Hindlimb muscle (tissue), 1 donor: Measurements from ENCODE around the gene NCBP2L. TPM values are rescaled to one million over a fixed set of nuclear protein-coding genes. Genes with fewer than 3 reads are reported as not detected.

Experiments used
- DNase-seq: peaks from one replicate; pipeline ENCODE4 v3.0.0-alpha.2; 2013
- polyA plus RNA-seq: library from polyadenylated mRNA; unstranded; fragments of 120-200 nt; gene quantifications from one replicate; pipeline ENCODE4 v1.2.1, GENCODE V29; 2013; ENCODE audit not compliant: insufficient read length

Gene NCBP2L
- not detected for polyA plus RNA-seq

DNA sequence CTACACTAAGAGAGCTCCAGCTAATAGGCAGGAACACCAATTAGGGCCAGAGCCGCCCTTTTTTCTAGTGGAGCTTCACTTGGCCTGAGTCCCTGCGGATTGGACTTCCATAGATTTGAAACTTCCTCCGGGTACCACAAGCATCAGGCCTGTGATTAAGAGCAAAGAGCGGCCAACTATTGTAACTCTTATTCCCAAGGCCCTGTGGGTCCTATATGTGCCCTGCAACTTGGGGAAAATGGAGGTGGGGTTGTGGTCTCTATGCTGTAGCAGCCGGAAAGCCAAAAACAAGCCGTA, at the start of gene NCBP2L:
TSS of gene NCBP2L (plus strand) at position 198 of the 297 bp plus-strand sequence. CDS start 16,488 bp downstream, outside the sequence.
- DNase-seq = no peak

DNA sequence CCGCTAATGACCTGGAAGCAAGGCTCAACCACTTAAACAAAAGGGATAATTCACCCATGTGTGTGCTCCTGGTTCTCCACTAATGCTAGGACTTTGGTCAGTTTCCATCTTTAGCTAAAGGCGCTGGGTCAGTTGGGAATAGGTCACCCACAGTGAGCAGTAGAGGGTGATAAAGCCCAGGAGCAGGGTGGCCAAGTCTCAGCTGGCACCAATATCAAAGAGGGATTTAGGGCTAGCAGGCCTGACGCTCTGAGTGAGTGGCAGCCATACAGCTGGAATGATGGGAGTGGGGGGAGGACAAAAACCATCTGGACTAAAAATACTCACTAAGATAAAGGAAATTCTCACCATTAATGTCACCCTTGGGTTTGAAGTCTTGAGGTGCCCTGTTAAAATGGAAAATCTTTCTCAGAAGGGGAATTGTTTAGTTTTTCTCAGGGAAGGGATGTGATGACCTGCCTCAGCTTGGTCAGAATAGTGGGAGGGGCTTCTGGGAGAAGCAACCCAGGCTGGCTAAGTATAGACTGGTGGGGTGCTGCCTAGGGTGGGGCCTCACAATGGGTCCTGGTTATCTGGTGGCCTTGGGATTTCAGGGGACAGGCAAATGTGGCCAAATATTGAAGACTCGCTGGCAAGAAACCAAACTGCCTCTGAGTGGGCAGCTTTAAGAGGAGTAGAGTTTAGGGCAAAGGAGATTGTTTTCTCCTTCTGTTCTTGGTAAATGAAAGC, 49.0 kb upstream of the NCBP2L start:
- DNase-seq = no peak

DNA sequence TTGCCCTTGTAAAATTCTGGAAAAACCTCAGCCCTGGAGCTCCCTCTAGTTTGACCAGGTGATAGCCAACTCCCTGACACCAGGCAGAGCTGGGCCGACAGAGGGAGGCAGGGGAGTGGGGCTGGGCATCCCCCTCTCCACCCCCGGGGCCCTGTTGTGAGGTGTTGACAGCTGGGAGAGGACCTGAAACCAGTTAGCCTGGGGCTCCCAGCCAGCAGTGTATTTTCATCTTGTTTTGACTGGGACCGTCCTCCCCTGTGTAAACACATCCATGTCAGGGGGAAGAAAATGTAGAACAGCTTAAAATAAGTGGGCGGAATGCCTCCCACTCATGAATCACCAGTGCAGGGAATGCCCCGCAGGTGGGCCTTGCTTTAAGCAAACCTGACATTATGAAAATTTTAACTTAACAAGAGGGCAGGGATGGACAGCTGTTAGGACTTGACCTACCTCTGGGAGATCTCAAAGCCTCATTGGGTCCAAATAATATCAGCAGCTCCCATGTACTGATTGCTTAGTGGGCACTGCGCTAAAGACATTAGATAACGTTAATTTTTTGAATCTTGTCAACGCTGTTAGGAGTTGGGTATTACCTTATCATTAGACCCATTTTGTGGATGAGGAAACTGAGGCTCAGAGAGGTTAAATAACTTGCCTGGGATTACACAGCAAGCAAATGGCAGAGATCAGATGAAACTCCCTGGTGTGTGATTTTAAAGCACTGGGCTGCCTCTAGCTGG, 47.8 kb upstream of the NCBP2L start:
- no peak for DNase-seq

DNA sequence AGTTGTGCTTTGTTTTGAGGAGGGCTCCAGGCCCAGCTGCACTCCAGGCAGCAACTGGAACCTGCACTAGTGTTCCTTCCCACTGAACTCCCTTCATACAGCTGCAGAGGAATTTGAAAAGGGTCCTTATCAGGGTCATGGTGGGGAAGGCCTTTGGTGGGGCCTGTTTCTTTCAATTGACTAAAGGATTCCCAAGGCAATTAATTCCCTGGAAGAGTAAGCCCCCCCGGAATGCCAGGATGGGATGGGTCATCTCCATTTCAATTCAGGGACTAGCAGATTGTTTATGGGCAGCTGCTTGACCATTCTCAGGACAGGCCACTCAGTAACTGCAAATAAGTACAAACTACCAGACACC, 47.3 kb upstream of the NCBP2L start:
- DNase-seq = no peak

DNA sequence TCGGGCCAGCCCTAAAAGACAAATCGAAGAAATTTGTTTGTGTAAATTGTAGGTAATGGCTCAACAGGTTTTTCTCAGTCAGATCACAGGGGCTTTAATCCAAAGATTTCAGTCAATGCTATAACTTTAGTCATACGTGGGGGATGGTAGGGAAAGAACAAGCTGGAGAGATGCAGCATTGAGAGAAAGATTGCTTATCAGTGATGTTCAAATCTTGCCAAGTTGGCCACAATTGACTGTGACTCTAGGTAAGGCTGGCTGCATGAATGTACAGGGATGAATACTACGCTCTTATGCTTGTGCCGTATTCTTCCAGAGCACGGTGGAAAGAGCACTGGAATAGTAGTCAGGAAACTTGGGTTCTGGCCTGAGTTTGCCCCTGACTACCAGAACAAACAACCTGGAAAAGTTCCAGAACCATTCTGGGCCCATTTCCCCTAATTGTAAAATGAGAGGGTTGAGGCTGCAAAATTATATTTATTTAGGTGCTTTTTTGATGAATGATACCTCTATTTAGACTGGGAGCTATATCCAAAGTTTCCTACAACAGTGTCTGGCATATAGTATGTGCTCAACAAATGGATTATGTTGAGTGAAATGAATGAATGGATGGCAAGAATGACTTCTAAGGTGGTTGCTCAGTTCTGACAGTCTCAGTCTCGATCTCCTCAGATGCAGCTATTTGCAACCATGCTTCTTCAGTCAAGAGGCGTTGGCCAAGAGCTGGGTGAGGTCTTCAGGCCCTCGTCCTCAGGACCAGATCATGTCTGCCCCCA, 46.4 kb upstream of the NCBP2L start:
- DNase-seq = no peak

DNA sequence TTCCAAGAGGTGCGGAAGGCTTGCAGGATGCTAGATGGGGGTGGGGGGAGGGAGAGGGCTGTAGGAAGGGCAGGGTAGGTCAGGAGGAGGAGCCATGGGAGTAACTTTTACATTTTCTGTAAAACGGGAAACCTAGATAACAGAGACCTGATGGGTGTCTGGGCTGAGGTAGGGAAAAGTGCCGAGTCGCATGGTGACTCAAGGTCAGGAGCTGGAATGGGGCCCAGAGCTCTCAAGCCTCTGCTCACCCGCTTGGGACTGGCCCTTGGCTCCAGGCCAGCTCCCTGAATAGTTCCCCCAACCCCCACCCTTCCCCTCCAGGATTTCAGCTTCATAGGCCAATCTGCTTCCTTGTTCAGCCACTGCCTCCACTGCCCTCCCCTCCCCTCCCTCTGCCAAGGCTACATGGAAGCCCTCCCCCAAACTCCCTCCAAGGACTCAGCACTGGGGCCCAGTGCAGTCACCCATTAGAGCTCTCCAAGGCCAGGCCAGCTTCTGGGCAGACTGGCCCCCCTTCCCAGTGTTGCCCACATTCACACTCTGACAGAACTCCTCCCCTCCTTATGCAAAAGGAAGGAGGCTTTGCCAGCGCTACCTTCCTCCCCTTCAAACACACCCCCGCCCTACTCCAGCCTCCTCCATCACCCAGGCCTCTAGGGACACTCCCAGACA, 45.6 kb upstream of the NCBP2L start:
- no peak for DNase-seq

DNA sequence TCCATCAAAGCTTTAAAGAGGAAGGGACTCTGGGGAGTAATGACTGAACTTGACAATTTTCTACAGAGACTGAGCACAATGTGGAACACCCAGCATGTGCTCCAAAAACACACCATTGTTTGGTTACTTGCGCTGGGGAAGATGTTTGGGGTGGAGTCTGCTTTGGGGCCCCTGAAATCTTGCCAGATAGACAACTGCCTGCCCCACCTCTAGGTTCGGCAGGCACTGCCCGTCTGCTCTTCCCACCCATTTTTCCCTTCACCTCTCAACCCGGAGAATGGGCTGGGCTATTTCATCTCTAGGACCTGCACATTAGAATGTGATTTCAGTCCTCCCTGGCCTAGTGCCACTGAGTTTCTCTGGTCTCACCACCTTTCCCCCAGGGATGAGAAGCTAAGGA, 43.8 kb upstream of the NCBP2L start:
- DNase-seq = no peak

DNA sequence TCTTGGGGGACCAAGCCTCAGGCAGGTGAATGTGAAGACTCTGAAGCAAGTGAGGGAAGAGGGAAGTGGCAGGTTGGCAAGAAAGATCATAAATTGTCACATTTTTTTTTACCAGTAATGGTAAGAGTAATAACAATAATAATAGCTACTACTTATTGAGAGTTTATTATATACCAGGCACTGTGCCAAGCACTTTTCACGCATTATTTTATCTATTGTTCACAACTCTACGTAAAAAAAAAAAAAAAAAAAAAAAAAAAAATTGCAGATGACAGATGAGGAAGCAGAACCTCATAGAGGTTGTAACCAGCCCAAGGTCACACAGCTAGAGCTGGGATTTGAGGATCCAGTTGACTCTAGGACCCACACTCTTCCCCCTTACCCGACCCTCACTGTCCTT, 42.9 kb upstream of the NCBP2L start:
- no peak for DNase-seq

DNA sequence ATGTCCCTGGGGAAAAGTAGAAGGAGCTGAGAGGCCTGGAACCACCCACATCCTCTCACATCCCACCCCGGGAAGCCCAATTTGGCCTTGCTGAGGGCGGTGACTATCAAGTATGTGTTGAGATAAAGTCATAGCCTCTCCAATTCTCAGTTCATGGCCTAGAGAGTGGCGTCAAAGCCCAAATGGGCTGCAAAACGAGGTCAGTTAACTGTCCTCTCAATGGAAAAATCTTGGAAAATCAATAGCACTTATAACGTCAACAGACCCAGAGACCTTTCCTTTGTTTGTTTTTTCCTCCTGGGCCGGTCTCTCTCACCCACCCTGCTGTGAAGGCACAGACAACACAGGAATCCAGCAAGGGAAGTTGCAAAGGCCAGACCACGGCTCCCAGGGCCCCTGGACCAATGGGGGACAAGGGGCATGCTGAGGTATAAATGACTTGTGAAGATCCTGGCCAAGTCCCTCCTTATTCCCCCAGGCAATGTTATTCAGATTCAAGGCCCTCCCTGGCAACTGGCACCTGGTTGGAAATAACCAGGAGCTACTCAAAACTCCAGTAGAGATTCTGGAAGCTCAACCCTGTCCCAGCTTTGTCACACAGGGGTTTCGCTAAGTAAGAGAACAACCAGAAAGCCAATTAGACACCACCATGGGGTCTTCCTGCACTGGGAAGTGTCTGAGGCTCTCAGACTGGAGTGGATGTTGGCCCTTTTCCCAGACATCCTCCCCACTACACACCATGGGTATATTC, 40.6 kb upstream of the NCBP2L start:
- DNase-seq = no peak

DNA sequence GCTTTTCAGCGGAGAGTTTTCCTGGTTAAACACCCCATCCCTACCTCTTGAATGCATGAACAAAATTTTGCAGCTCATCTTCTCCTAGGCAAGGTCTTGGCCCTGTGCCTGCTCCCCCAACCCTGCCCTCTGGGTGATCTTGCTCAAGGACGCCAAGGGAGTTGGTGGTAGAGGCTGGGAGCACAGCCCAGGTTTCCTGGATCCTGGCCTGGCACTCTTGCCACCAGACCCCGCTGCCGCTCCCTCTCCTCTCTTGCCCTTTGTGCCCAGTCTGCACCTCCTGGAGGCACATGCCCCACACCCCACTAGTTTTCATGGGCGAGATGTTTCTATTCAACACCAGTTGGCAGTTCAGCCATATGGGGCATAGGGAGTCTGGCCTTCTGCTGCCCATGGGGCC, 39.3 kb upstream of the NCBP2L start:
- DNase-seq = no peak

DNA sequence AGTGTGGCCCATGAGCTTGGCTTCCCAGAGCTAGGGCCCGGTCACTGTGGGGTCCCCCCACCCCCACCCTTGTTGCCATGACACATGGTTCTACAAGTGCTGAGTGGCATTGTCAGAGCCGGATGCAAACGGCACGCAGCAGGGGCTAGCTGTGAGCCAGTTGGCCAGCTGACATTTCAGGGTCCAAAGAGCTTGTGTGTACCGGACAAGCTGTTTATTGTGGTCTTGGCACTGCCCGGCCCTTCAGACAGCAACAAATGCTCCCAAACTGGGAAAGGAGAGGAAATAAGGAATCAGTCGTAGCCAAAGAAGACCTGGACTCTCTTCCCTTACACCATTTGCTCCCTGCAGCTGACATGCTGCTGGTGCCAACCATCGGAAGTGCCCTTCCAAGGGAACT, 38.8 kb upstream of the NCBP2L start:
- DNase-seq = no peak

DNA sequence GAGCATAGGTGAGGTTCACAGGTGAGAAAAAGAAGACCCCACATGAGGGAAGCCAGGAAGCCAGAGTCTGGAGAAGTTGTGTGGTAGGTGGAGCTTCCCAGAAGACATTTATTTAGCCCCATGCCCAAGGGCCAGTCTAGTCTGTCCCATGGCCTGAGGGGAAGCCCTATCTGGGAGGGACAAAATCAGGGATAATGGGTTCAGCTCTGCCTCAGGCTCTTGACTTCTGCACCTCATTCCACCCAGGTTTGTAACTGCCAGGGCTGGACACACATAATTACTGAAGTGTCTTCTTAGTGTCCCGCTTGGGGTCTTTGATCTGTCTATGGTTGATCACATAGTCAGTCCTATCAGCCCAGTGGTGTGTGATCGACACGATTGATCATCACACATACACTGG, 38.0 kb upstream of the NCBP2L start:
- DNase-seq = no peak

DNA sequence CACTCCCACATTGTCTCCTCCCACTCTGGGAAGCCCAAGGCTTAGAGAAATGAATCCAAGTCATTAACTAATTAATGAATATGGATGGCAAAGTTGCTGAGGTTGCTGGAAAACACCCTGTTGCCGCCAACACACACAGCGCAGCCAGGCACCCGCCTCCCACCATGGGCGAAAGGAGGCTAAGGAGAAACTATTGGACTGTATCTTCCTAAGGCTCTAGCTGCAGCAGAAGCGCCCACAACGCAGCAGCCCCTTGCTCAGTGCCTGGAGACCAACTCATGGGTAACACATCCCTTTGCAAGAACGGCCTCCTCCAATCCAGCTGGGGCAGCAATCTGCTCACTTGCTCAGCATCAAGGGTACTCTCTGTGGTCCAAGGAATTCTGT, 36.1 kb upstream of the NCBP2L start:
- no peak for DNase-seq

DNA sequence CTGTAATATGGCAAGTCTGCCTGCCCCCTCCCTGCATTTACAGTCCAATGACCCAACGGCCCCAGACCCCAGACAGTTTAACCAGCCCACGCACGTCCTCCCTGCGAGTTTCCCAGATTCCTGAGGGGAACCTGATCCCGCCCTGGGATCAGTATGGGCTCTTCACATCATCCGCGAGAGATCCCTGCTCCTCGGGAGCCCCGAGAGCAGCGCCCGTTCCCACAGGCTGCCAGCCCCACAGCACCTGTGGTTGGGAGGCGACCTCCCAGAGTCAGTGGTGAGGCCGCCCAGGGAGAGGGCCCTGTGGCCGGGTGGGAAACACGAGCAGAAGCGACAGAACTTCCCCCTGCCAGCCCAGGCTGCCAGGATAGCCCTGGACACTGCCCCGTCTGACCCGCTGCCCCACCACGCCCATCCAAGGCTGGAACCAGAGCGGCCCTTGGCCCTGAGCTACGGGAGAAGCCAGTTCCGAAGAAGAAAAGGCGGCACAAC, 34.8 kb upstream of the NCBP2L start:
- no peak for DNase-seq

DNA sequence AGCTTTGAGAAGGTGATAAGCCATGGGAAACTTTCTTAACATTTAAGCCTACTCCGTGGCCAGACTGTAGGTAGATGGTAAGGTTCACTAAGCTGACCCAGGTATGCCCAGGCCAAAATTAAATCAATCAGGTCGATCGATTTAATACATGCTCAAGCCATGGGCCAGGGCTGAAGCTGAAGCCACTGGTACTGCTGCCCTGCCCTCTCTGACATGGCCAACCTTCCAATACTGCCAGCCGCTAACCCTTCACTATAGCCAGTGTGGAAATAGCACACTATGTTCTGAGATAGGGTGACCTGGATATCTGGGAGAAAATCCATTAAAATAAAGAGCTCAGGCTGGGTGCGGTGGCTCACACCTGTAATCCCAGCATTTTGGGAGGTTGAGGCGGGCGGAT, 33.5 kb upstream of the NCBP2L start:
- no peak for DNase-seq

DNA sequence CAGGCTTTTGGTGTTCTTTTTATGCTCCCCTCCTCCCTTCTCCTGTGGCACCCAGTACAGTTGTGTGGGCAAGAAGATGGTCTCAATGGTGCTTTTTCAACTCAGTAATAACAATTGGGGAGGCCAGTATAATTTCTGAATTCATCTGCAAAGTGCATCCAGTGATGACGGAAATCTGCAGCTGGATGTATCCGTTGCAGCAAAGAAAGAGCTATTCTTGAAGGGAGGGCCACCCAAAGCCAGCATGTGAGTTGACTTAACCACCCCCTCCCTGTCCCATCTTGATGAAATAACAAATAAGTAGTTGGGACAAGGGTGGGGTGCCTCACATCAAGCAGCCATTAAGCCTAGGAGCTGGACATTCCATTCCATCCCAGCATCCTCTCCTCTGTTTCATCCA, 32.7 kb upstream of the NCBP2L start:
- DNase-seq = no peak

DNA sequence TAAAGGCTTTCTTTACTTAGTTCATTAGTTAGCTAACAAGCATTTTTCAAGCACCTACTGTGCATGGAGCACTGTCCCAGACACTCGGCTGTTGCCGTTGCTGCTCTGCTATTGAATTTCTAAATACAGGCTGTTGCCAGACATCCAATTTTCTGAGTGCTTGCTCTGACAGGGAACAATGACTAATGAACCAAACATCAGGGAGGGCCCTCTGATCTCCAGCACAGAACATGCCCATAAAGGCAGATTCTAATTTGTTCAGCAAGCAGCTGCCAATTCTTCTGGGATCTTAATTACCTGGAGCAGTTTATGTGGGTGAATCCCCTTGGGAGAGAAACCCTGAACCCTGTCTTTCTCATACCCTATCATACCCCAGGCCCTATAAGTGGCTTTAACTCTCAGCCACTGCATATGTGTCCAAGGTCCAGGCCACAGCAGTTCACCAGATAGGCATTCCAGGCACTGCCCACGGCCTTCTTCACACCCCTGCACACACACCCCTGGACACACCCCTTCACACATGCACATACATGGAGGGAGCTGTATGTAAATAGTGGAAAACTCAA, 29.9 kb upstream of the NCBP2L start:
- DNase-seq = no peak

DNA sequence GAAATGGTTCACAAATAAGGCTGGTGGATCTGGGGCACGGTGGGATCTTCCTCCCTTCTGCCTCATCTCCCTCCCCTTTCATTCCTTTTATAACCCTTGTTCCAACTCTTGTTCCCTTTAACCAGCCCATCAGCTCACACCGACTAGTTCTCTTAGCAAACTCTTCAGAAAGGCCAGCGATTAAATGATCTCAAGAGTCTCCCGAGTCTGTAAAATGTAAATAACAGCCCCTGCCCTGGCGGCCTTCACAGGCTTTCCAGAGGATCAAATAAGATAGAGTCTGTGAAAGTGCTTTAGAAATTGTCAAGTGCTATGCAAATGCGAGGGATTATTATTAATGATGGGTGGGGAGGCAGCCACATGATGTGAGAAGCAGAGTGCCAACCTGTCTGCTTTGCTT, 29.0 kb upstream of the NCBP2L start:
- no peak for DNase-seq

DNA sequence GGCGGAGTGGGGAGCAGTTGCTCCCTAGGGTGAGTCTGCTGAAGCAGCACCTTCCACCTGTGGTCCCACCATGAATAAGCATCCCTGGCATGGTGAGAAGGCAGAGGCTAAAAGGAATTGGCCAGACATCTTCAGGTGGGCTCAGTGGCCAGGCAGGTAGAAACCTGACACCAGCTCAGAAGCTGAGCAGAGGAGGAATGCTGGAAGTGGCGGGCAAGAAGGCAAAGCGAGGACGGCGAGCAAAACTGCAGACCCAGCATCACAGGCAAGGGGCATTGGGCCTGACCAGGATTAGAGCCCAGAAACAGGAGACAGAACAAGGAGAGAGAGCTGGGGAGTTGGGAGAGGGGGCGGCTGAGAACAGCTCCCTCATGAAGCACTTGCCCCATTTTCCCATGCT, 27.3 kb upstream of the NCBP2L start:
- DNase-seq = no peak

DNA sequence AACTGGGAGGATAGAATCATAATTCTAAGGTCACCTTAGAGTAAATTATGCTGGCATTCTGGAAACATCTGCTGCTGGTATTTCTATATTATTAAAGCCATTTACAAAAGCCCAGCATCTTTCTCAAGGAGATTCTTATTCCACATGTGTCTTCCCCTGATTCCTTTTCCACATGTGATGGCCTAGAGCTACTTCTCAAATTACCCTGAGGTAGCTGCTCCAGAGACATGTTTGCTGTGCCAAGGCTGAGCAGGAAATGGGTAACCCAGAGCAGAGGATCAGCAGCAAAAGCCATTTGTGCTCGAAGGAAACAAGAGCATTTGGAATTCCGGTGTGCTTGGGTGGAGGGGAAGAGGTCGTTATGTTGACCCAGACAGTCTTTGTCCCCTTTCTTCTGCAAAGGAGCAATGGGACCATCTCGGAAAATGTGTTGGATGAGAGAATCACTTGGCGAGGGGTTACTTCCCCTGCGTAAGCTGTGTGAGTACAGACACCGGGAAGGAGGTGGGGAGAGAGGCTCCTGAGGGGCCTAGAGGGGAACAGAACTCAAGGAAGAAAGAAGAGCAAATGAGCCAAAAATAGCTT, 26.6 kb upstream of the NCBP2L start:
- DNase-seq = peak; percentile 75

DNA sequence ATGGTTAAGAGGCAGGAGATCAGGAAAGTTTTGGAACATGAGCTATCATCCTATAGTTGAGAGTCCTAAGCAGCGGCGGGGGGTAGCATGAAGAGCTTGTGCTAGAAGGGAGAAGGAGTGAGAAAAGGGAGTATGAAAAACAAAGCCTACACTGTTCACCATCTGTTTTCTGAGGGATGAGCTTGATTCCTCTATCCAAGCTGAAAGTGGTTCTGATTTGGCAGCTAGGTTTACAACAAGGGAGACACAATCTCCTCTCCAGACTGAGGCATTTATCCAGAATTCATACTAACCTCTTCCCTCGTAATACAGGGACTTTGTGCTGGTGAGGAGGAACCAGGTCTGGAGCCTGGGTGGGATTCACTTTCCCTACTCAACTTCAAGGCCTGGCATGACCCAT, 25.5 kb upstream of the NCBP2L start:
- DNase-seq = no peak

DNA sequence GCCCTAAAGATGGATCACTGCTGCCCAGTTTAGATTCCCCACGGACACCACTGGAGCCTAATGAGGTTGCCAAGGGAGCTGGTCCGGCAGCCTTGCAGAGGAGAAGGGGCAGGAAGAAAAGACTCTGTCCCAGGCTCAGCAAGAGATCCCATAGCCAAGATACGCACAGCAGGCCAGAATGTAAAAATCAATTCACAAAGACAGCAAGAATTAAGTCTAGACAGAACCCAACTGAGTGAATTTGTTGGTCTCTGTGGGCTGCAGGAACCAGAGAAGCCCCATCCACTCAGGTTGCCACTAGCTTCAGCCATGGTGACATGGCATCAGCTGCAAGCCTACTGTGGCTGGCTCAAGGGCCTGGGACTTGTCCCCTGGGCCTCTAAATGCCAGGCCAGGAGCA, 24.8 kb upstream of the NCBP2L start:
- DNase-seq = no peak
